ENCODE results near the gene CHCHD3.

DNA sequence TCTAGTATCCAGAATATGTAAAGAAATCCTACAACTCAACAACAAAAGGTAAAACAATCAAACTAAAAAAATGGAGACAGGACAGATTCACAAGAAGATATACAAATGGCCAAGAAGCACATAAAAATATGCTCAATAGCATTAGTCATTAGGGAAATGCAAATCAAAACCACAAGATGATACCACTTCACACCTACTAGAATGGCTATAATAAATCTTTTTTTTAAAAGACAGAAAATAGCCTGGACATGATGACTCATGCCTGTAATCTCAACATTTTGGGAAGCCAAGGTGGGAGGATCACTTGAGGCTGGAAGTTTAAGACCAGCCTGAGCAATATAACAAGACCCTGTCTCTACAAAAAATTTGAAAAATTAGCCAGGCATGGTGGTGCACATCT, 27.9 kb upstream of the CHCHD3 start:
- TF ChIP-seq, protein P1, sequence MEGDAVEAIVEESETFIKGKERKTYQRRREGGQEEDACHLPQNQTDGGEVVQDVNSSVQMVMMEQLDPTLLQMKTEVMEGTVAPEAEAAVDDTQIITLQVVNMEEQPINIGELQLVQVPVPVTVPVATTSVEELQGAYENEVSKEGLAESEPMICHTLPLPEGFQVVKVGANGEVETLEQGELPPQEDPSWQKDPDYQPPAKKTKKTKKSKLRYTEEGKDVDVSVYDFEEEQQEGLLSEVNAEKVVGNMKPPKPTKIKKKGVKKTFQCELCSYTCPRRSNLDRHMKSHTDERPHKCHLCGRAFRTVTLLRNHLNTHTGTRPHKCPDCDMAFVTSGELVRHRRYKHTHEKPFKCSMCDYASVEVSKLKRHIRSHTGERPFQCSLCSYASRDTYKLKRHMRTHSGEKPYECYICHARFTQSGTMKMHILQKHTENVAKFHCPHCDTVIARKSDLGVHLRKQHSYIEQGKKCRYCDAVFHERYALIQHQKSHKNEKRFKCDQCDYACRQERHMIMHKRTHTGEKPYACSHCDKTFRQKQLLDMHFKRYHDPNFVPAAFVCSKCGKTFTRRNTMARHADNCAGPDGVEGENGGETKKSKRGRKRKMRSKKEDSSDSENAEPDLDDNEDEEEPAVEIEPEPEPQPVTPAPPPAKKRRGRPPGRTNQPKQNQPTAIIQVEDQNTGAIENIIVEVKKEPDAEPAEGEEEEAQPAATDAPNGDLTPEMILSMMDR (IDR thresholded peaks at IDR 0.05) = no peak
- TF ChIP-seq POLR2A (IDR thresholded peaks at IDR 0.05) = no peak
- TF ChIP-seq POLR2AphosphoS5 (IDR thresholded peaks at IDR 0.05) = no peak

Measured in breast epithelium (tissue), 3 donors.